Measurements from ENCODE around the gene PRSS36.

Gene PRSS36

GRCh38 chr16:31181102-31181830 is 31.4 kb upstream of the PRSS36 start (continued):
- no peak for TF ChIP-seq INSM2 (tag by site-specific recombination; IDR thresholded peaks at IDR 0.05)
- no peak for TF ChIP-seq TSHZ1 (tag by site-specific recombination; IDR thresholded peaks at IDR 0.05; ENCODE audit: borderline replicate concordance)
- no peak for TF ChIP-seq ZNF704 (tag by site-specific recombination; IDR thresholded peaks at IDR 0.05)
- no peak for TF ChIP-seq ZSCAN4 (tag by site-specific recombination; IDR thresholded peaks at IDR 0.05)
- TF ChIP-seq ZNF76 (tag by site-specific recombination; IDR thresholded peaks at IDR 0.05; ENCODE audit: borderline replicate concordance, low read depth), result no peak
- TF ChIP-seq OVOL3 (tag by site-specific recombination; IDR thresholded peaks at IDR 0.05), result no peak
- TF ChIP-seq GLIS1 (tag by site-specific recombination; IDR thresholded peaks at IDR 0.05), result no peak
- peak; percentile 0; the same call in 1 of the 2 replicates for TF ChIP-seq ZNF561 (tag by site-specific recombination; IDR thresholded peaks at IDR 0.05; ENCODE audit: borderline replicate concordance)
- TF ChIP-seq ZNF280D (tag by site-specific recombination; IDR thresholded peaks at IDR 0.05), result no peak
- peak; percentile 95 for TF ChIP-seq SCRT2 (tag by site-specific recombination; IDR thresholded peaks at IDR 0.05)
- TF ChIP-seq SCRT1 (tag by site-specific recombination; IDR thresholded peaks at IDR 0.05; ENCODE audit: borderline replicate concordance), result peak; percentile 74; the same call in 1 of the 2 replicates
- no peak for TF ChIP-seq ZNF354C (tag by site-specific recombination; IDR thresholded peaks at IDR 0.05; ENCODE audit: borderline replicate concordance, low read depth)
- TF ChIP-seq KLF9 (tag by site-specific recombination; IDR thresholded peaks at IDR 0.05; ENCODE audit: low read depth), result no peak
- TF ChIP-seq ZNF24 (tag by site-specific recombination; IDR thresholded peaks at IDR 0.05), result no peak
- TF ChIP-seq ZNF544 (tag by site-specific recombination; IDR thresholded peaks at IDR 0.05), result no peak
- TF ChIP-seq PRDM6 (tag by site-specific recombination; IDR thresholded peaks at IDR 0.05), result no peak
- no peak for TF ChIP-seq ZNF837 (tag by site-specific recombination; IDR thresholded peaks at IDR 0.05)
- TF ChIP-seq ZNF394 (tag by site-specific recombination; IDR thresholded peaks at IDR 0.05; ENCODE audit: borderline replicate concordance), result no peak
- TF ChIP-seq ZNF132 (tag by site-specific recombination; IDR thresholded peaks at IDR 0.05; ENCODE audit: borderline replicate concordance), result no peak
- TF ChIP-seq ZSCAN16 (tag by site-specific recombination; IDR thresholded peaks at IDR 0.05), result no peak
- no peak for TF ChIP-seq SALL2 (tag by site-specific recombination; IDR thresholded peaks at IDR 0.05; ENCODE audit: borderline replicate concordance)
- no peak for TF ChIP-seq ZNF639 (tag by site-specific recombination; IDR thresholded peaks at IDR 0.05)
